Measurements from ENCODE around the gene BLACAT1. TPM values are rescaled to one million over a fixed set of nuclear protein-coding genes. Genes with fewer than 3 reads are reported as not detected.
A peak's percentile ranks its signal among the peaks of the same experiment; 100 is the strongest.

The BLACAT1 gene
- total RNA-seq, 2 donors from 2014 or later, result not detected

DNA sequence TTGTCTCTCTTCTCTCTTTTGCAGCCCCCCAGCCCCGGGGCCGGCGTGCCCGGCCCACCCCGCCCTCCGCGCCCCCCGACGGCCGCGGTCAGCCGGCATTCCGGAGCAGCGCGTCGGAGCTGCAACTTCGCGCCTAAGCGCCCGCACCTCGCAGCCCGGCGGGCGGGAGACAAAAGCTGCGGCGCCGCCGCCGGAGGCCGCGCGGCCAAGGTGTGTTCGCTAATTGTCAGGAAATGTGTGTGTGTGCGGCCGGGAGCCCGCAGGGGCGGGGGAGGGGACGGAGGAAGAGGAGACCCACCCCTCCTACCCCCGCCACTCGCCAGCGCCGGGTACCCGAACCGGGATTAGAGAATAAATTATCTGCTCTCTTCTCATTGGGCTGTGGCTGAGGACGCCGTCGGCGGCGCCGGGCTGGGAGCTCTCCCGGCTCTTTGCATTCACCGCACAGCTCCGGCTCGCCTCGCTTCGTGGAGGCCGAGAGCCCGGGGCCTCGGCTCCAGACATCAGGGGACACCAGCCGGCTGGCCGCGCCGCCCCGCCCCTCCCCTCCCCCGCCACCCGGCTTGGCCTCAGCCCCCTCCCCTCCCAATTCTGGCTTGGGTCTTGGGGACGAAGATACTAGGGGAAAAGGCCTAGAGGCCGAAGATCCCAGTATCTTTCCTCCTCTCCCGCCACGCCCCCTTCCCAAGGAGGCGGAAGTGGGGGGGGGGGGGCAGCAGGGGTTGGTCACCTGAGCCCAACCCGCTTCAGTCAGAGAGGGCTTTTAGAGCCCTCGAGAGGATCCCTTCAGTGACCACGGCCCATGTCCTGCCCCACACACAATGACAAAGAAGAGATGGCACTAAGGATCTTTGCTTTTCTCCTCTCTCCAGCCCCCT lies 1.3 kb upstream of the BLACAT1 start:
- Mint-ChIP-seq H3K4me3 (peak overlapping the region; percentile 63), H3K4me1 (ENCODE audit: low read depth in 2 of 2) (peaks cover 11 to 16% of the 10 kb centered on the region in 2 donors), H3K27me3 (peaks cover 39 to 64% of the 10 kb centered on the region in 2 donors), H3K9me3 (no peaks in the 10 kb centered on the region), H3K27ac (no peak overlapping the region), H3K36me3 (no peaks in the 10 kb centered on the region)
- DNase-seq (ENCODE audit: low spot score) (no peak), ATAC-seq (no peak)

GRCh38 chr1:205456383-205456867 lies 580 bp upstream of the BLACAT1 start:
- peaks cover 40 to 71% of the 10 kb centered on the region in 2 donors for H3K27me3 Mint-ChIP-seq
- peak in 1 of 2 donors; percentile 18 for ATAC-seq
- peak overlapping the region; percentile 62 for H3K4me3 Mint-ChIP-seq
- peaks cover 11 to 16% of the 10 kb centered on the region in 2 donors for H3K4me1 Mint-ChIP-seq (ENCODE audit: low read depth in 2 of 2)
- no peak for DNase-seq (ENCODE audit: low spot score)
- H3K27ac Mint-ChIP-seq, result no peak overlapping the region
- H3K36me3 Mint-ChIP-seq, result no peaks in the 10 kb centered on the region
- H3K9me3 Mint-ChIP-seq, result no peaks in the 10 kb centered on the region

- peaks cover 38 to 70% of the 10 kb centered on the region in 2 donors for H3K27me3 Mint-ChIP-seq
- peaks cover 11 to 16% of the 10 kb centered on the region in 2 donors for H3K4me1 Mint-ChIP-seq (ENCODE audit: low read depth in 2 of 2)
- peak overlapping the region; percentile 12 for H3K4me3 Mint-ChIP-seq
- H3K9me3 Mint-ChIP-seq, result no peaks in the 10 kb centered on the region
- DNase-seq (ENCODE audit: low spot score), result no peak
- no peak for ATAC-seq
- no peak overlapping the region for H3K27ac Mint-ChIP-seq
- no peaks in the 10 kb centered on the region for H3K36me3 Mint-ChIP-seq
These were observed 926 bp downstream of the BLACAT1 start for GRCh38 chr1:205454903-205455335.

GRCh38 chr1:205453466-205453865 lies 2.4 kb downstream of the BLACAT1 start:
- no peak overlapping the region for H3K4me3 Mint-ChIP-seq
- H3K4me1 Mint-ChIP-seq (ENCODE audit: low read depth in 2 of 2), result peaks cover 11 to 16% of the 10 kb centered on the region in 2 donors
- no peaks in the 10 kb centered on the region for H3K36me3 Mint-ChIP-seq
- no peaks in the 10 kb centered on the region for H3K9me3 Mint-ChIP-seq
- DNase-seq (ENCODE audit: low spot score) (no peak), ATAC-seq (no peak)
- no peak overlapping the region for H3K27ac Mint-ChIP-seq
- H3K27me3 Mint-ChIP-seq, result peaks cover 31 to 57% of the 10 kb centered on the region in 2 donors

GRCh38 chr1:205452933-205453332 lies 2.9 kb downstream of the BLACAT1 start:
- DNase-seq (ENCODE audit: low spot score), result no peak
- ATAC-seq, result no peak
- Mint-ChIP-seq H3K4me3 (no peak overlapping the region), H3K27ac (no peak overlapping the region), H3K36me3 (no peaks in the 10 kb centered on the region), H3K9me3 (no peaks in the 10 kb centered on the region), H3K4me1 (ENCODE audit: low read depth in 2 of 2) (peaks cover 11 to 12% of the 10 kb centered on the region in 2 donors), H3K27me3 (peaks cover 28 to 51% of the 10 kb centered on the region in 2 donors)

DNA sequence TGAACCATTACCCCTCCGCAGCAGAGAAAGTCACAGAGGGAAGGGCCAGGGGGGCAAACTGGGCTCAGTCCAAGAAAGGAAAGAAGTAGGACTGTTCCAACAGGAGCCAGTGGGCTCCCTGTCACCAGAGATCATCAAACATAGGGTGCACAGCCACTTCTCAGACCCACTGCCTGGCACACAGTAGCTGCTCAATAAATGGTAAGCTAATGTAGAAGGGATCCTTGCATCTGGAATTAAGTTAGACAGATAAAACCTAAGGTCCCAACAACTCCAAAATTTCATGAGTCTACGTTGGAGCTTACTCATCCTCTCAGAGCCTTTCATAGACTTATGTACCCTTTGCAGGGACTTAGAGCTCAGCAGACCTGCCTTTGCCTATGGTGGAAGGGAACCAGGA lies 3.5 kb downstream of the BLACAT1 start:
- ATAC-seq (no peak), DNase-seq (ENCODE audit: low spot score) (no peak)
- Mint-ChIP-seq H3K4me3 (no peak overlapping the region), H3K4me1 (ENCODE audit: low read depth in 2 of 2) (peaks cover 5 to 7% of the 10 kb centered on the region in 2 donors), H3K27ac (no peak overlapping the region), H3K9me3 (no peaks in the 10 kb centered on the region), H3K36me3 (no peaks in the 10 kb centered on the region), H3K27me3 (peaks cover 23 to 46% of the 10 kb centered on the region in 2 donors)

GRCh38 chr1:205451759-205452164 lies 4.1 kb downstream of the BLACAT1 start:
- H3K27me3 Mint-ChIP-seq, result peaks cover 26 to 44% of the 10 kb centered on the region in 2 donors

GRCh38 chr1:205451202-205451601 lies 4.6 kb downstream of the BLACAT1 start:
- no peak overlapping the region for H3K4me3 Mint-ChIP-seq
- H3K27me3 Mint-ChIP-seq, result peaks cover 26 to 44% of the 10 kb centered on the region in 2 donors
- DNase-seq (ENCODE audit: low spot score) (no peak), ATAC-seq (no peak)
- H3K27ac Mint-ChIP-seq, result peak overlapping the region in 1 of 2 donors; percentile 33
- H3K9me3 Mint-ChIP-seq, result no peaks in the 10 kb centered on the region
- no peaks in the 10 kb centered on the region for H3K36me3 Mint-ChIP-seq
- peaks cover 4 to 5% of the 10 kb centered on the region in 2 donors for H3K4me1 Mint-ChIP-seq (ENCODE audit: low read depth in 2 of 2)

More at GRCh38 chr1:205451759-205452164, 4.1 kb downstream of the BLACAT1 start:
- Mint-ChIP-seq H3K9me3 (no peaks in the 10 kb centered on the region), H3K36me3 (no peaks in the 10 kb centered on the region), H3K27ac (peak overlapping the region in 1 of 2 donors; percentile 33), H3K4me3 (no peak overlapping the region), H3K4me1 (ENCODE audit: low read depth in 2 of 2) (peaks cover 5 to 7% of the 10 kb centered on the region in 2 donors)
- DNase-seq (ENCODE audit: low spot score), result no peak
- no peak for ATAC-seq

DNA sequence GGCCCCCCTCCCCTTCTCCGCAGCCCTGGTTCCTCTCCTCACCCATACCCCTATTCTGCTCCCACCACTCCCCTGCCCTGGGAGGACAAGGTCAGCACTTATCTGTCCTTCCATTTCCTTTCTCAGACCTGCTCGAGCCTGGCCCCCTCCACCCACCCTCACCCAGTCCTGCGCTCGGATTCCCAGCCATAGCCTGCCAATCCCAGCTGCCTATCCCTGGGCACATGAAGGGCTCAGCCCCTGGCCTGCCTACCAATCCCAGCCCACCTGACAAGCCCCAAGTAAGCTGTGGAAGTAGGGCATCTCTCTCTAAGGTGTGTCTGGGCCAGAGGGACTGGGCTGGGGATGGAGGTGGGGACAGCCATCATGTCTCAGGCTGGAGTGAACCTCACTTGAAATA lies 5.4 kb downstream of the BLACAT1 start:
- Mint-ChIP-seq H3K4me1 (ENCODE audit: low read depth in 2 of 2) (no peaks in the 10 kb centered on the region), H3K4me3 (no peak overlapping the region), H3K36me3 (no peaks in the 10 kb centered on the region), H3K9me3 (no peaks in the 10 kb centered on the region), H3K27ac (no peak overlapping the region), H3K27me3 (peaks cover 22 to 36% of the 10 kb centered on the region in 2 donors)
- ATAC-seq (no peak), DNase-seq (ENCODE audit: low spot score) (no peak)

GRCh38 chr1:205449750-205450443 lies 5.9 kb downstream of the BLACAT1 start:
- H3K36me3 Mint-ChIP-seq, result no peaks in the 10 kb centered on the region
- H3K27me3 Mint-ChIP-seq, result peaks cover 22 to 35% of the 10 kb centered on the region in 2 donors
- peak overlapping the region; percentile 48 to 72 for H3K27ac Mint-ChIP-seq
- DNase-seq (ENCODE audit: low spot score) (no peak), ATAC-seq (peak; percentile 71 to 83)
- H3K4me1 Mint-ChIP-seq (ENCODE audit: low read depth in 2 of 2), result no peaks in the 10 kb centered on the region
- peak overlapping the region; percentile 12 for H3K4me3 Mint-ChIP-seq
- no peaks in the 10 kb centered on the region for H3K9me3 Mint-ChIP-seq

DNA sequence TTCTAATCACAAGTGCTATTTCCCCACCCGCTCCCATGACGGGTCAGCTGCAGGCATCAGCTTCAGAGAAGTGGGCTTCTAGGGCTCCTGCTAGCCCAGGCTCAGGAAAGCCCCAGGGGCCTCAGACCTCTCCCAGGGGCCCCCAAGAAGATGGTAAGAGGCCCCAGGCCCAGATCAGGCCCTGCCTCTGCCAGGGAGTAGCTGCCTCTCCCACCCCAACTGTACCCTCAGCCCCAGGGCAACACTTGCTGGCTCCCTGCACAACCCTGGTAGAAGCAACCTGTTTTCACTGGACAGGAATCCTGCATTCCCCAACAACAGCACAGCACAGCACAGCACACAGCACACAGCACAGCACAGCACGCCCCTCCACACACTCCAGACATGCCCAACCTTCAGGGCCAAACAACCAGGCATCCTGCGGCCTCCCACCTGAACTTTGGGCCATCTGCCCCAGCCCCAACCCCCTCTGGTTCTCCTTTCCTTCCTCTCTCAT lies 6.5 kb downstream of the BLACAT1 start:
- Mint-ChIP-seq H3K36me3 (no peaks in the 10 kb centered on the region), H3K27ac (peak overlapping the region; percentile 48 to 72), H3K4me3 (peak overlapping the region; percentile 12), H3K9me3 (no peaks in the 10 kb centered on the region), H3K4me1 (ENCODE audit: low read depth in 2 of 2) (no peaks in the 10 kb centered on the region), H3K27me3 (peaks cover 17 to 29% of the 10 kb centered on the region in 2 donors)
- DNase-seq (ENCODE audit: low spot score) (no peak), ATAC-seq (no peak)

GRCh38 chr1:205448540-205449253 lies 7.1 kb downstream of the BLACAT1 start:
- no peak for ATAC-seq

More at GRCh38 chr1:205448540-205449253, 7.1 kb downstream of the BLACAT1 start:
- H3K27me3 Mint-ChIP-seq, result peaks cover 12 to 25% of the 10 kb centered on the region in 2 donors
- no peak for DNase-seq (ENCODE audit: low spot score)
- no peaks in the 10 kb centered on the region for H3K9me3 Mint-ChIP-seq
- H3K36me3 Mint-ChIP-seq, result no peaks in the 10 kb centered on the region
- no peak overlapping the region for H3K4me3 Mint-ChIP-seq
- H3K4me1 Mint-ChIP-seq (ENCODE audit: low read depth in 2 of 2), result no peaks in the 10 kb centered on the region
- peak overlapping the region; percentile 48 to 72 for H3K27ac Mint-ChIP-seq

Measured in natural killer cell treated with Interleukin-12 subunit alpha and Interleukin-12 subunit beta and Interleukin-15 and Interleukin-18, amount 100 ng/mL, for 72 hours (primary cell).